H9 (cell line): ENCODE results near the gene NUP107. TPM values are rescaled to one million over a fixed set of nuclear protein-coding genes. Genes with fewer than 3 reads are reported as not detected.

Experiments
- DNase-seq: peaks from one replicate; pipeline ENCODE4 v3.0.0-alpha.2; 2017
- H2AFZ ChIP-seq: one replicate; pipeline ENCODE4 v1.6.1; 2013; ENCODE audit warnings: mild to moderate bottlenecking, low read length, control low read depth, moderate library complexity
- H2AK5ac ChIP-seq: 2 replicates; pipeline ENCODE4 v1.6.1; 2013; ENCODE audit warnings: low read length, control low read depth, mixed read lengths; ENCODE audit not compliant: insufficient read length
- H2BK120ac ChIP-seq: one replicate; pipeline ENCODE4 v1.6.1; 2013; ENCODE audit warnings: low read depth, mild to moderate bottlenecking, low read length, control low read depth, inconsistent platforms; ENCODE audit not compliant: poor library complexity, severe bottlenecking
- H2BK12ac ChIP-seq: 2 replicates; pipeline ENCODE4 v1.6.1; 2013; ENCODE audit warnings: low read length, control low read depth, mixed read lengths, low read depth; ENCODE audit not compliant: insufficient read length
- H2BK15ac ChIP-seq: 2 replicates; pipeline ENCODE4 v1.6.1; 2013; ENCODE audit warnings: low read depth, low read length, control low read depth
- H2BK20ac ChIP-seq: one replicate; pipeline ENCODE4 v1.6.1; 2013; ENCODE audit warnings: low read depth, mild to moderate bottlenecking, low read length, control low read depth, inconsistent platforms; ENCODE audit not compliant: poor library complexity, severe bottlenecking
- H2BK5ac ChIP-seq: 2 replicates; pipeline ENCODE4 v1.6.1; 2013; ENCODE audit warnings: low read length, control low read depth, mixed read lengths; ENCODE audit not compliant: insufficient read length
- H3K14ac ChIP-seq: 2 replicates; pipeline ENCODE4 v1.6.1; 2013; ENCODE audit warnings: low read length, control low read depth; ENCODE audit not compliant: insufficient read depth
- H3K18ac ChIP-seq: 2 replicates; pipeline ENCODE4 v1.6.1; 2013; ENCODE audit warnings: low read depth, mild to moderate bottlenecking, mixed read lengths, low read length, control low read depth; ENCODE audit not compliant: insufficient read length
- H3K23ac ChIP-seq: 2 replicates; pipeline ENCODE4 v1.6.1; 2013; ENCODE audit warnings: low read length, control low read depth, mixed read lengths, low read depth; ENCODE audit not compliant: insufficient read length
- H3K23me2 ChIP-seq: 2 replicates; pipeline ENCODE4 v1.6.1; 2013; ENCODE audit warnings: low read depth, mild to moderate bottlenecking, mixed read lengths, low read length, control low read depth; ENCODE audit not compliant: insufficient read length, poor library complexity, severe bottlenecking
- H3K27ac ChIP-seq: 2 replicates; pipeline ENCODE4 v1.5.1; 2013; ENCODE audit warnings: low read length, control low read depth, mixed read lengths, low read depth; ENCODE audit not compliant: insufficient read length
- H3K27me3 ChIP-seq: 2 replicates; pipeline ENCODE4 v1.6.1; 2013; ENCODE audit warnings: low read length, control low read depth, inconsistent platforms; ENCODE audit not compliant: insufficient read depth
- H3K4ac ChIP-seq: 2 replicates; pipeline ENCODE4 v1.6.1; 2013; ENCODE audit warnings: low read depth, mild to moderate bottlenecking, control low read depth, inconsistent platforms, low read length, moderate library complexity
- H3K4me1 ChIP-seq: 2 replicates; pipeline ENCODE4 v1.6.1; 2013; ENCODE audit warnings: low read length, control low read depth, inconsistent platforms; ENCODE audit not compliant: insufficient read depth
- H3K4me2 ChIP-seq: 2 replicates; pipeline ENCODE4 v1.6.1; 2013; ENCODE audit warnings: low read length, control low read depth, mixed read lengths; ENCODE audit not compliant: insufficient read length, insufficient read depth
- H3K56ac ChIP-seq: 2 replicates; pipeline ENCODE4 v1.6.1; 2013; ENCODE audit warnings: low read depth, mild to moderate bottlenecking, mixed read lengths, low read length, control low read depth; ENCODE audit not compliant: insufficient read length
- H3K79me1 ChIP-seq: 2 replicates; pipeline ENCODE4 v1.6.1; 2013; ENCODE audit warnings: low read depth, mild to moderate bottlenecking, moderate library complexity, low read length, control low read depth, inconsistent platforms; ENCODE audit not compliant: insufficient read depth, poor library complexity, severe bottlenecking
- H3K79me2 ChIP-seq: 2 replicates; pipeline ENCODE4 v1.6.1; 2013; ENCODE audit warnings: low read length, control low read depth, inconsistent platforms; ENCODE audit not compliant: insufficient read depth
- H3K9ac ChIP-seq: 2 replicates; pipeline ENCODE4 v1.6.1; 2013; ENCODE audit warnings: low read length, control low read depth, mixed read lengths; ENCODE audit not compliant: insufficient read length; ENCODE audit errors: extremely low read depth
- H3K9me3 ChIP-seq: one replicate; pipeline ENCODE4 v1.6.1; 2013; ENCODE audit warnings: low read depth, low read length, inconsistent platforms; ENCODE audit not compliant: control insufficient read depth
- H3T11ph ChIP-seq: one replicate; pipeline ENCODE4 v1.6.1; 2013; ENCODE audit warnings: mild to moderate bottlenecking, low read length, control low read depth, inconsistent platforms
- H4K20me1 ChIP-seq: one replicate; pipeline ENCODE4 v1.6.1; 2013; ENCODE audit not compliant: control insufficient read depth, insufficient read length, insufficient read depth
- H4K5ac ChIP-seq: 2 replicates; pipeline ENCODE4 v1.6.1; 2013; ENCODE audit warnings: low read depth, mild to moderate bottlenecking, mixed read lengths, low read length, control low read depth; ENCODE audit not compliant: insufficient read length
- H4K8ac ChIP-seq: replicated peaks from 2 replicates; pipeline ENCODE4 v1.6.1; 2013; ENCODE audit warnings: low read length, control low read depth, mixed read lengths, low read depth; ENCODE audit not compliant: insufficient read length
- H4K91ac ChIP-seq: 2 replicates; pipeline ENCODE4 v1.6.1; 2013; ENCODE audit warnings: low read depth, mild to moderate bottlenecking, moderate library complexity, mixed read lengths, low read length, control low read depth; ENCODE audit not compliant: insufficient read length
- H3K27ac Mint-ChIP-seq, 3 experiments: 2 replicates in 2 of 3; 3 replicates in 1 of 3; pipeline ENCODE4 v1.8.0; 2020 to 2021; ENCODE audit warnings: mixed read lengths in 3 of 3, mild to moderate bottlenecking in 1 of 3, moderate library complexity in 1 of 3
- H3K27me3 Mint-ChIP-seq: 2 replicates; pipeline ENCODE4 v1.8.0; 2021; ENCODE audit warnings: low read depth, mild to moderate bottlenecking, moderate library complexity, mixed read lengths
- H3K36me3 Mint-ChIP-seq, 3 experiments: 2 replicates in 2 of 3; 3 replicates in 1 of 3; pipeline ENCODE4 v1.8.0; 2020 to 2021; ENCODE audit warnings: low read depth in 3 of 3, mixed read lengths in 3 of 3; ENCODE audit not compliant: insufficient read depth in 1 of 3
- H3K4me1 Mint-ChIP-seq, 2 experiments: 2 replicates each; pipeline ENCODE4 v1.8.0; 2020; ENCODE audit warnings: mixed read lengths in 2 of 2
- H3K4me3 Mint-ChIP-seq, 2 experiments: 2 replicates in 1 of 2; 3 replicates in 1 of 2; pipeline ENCODE4 v1.8.0; 2020 to 2021; ENCODE audit warnings: mild to moderate bottlenecking in 2 of 2, mixed read lengths in 2 of 2, moderate library complexity in 1 of 2
- H3K9me3 Mint-ChIP-seq, 2 experiments: 2 replicates in 1 of 2; 3 replicates in 1 of 2; pipeline ENCODE4 v1.8.0; 2020; ENCODE audit warnings: mild to moderate bottlenecking in 2 of 2, mixed read lengths in 2 of 2, moderate library complexity in 1 of 2
- WGBS: extraction: QIAGEN DNeasy Blood & Tissue Kit; methylation state at CpG from one replicate; pipeline ENCODE4 v1.1.7; 2013; ENCODE audit warnings: missing lambda C conversion rate, low lambda C conversion rate, mixed read lengths; ENCODE audit not compliant: insufficient read length; ENCODE audit errors: extremely low coverage; 5-methylcytosine and 5-hydroxymethylcytosine counted together
- total RNA-seq: library from RNA; stranded (reverse); gene quantifications from 2 replicates; pipeline ENCODE4 v1.2.1, GENCODE V29; 2021
- TF ChIP-seq, protein P1 (sequence below): fragments of 200-600 bp; sonication (generic); conservative IDR thresholded peaks from 3 replicates; pipeline ENCODE4 v1.8.0; 2021; ENCODE audit warnings: antibody characterized with exemption, mild to moderate bottlenecking

NUP107 gene
- total RNA-seq, 1 experiment from 2014 or later: 147 TPM

DNA sequence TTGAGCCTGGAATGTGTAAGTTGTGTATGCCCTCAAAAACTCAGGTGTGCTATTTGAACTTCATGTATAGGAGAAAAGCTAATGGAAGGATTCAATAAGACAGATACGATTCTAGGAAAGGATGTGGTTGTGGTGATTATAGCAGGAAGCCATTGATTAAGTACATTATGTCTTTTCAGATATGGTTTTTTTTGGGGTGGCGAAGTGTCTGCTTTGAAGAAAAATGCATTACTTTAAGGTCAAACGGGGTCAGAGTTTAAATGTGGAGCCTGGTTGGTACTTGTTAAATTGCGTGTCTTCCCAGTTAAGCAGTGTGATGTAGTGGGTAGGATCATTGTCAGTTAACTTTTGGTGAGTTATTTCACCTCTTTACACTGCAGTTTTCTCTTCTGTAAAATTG, 13.0 kb upstream of the NUP107 start:
- Mint-ChIP-seq H3K27me3 (no peaks in the 10 kb centered on the region), H3K27ac (no peak overlapping the region), H3K9me3 (no peaks in the 10 kb centered on the region), H3K4me3 (no peak overlapping the region), H3K36me3 (no peaks in the 10 kb centered on the region), H3K4me1 (peaks cover 2 to 5% of the 10 kb centered on the region in 2 experiments; a peak in 1 of 4 replicates)
- H3K27me3 ChIP-seq: no peaks in the 10 kb centered on the region
- no peak overlapping the region for H3K23ac ChIP-seq
- no peaks in the 10 kb centered on the region for H3K23me2 ChIP-seq
- H3T11ph ChIP-seq: no peak overlapping the region
- TF ChIP-seq, protein P1, sequence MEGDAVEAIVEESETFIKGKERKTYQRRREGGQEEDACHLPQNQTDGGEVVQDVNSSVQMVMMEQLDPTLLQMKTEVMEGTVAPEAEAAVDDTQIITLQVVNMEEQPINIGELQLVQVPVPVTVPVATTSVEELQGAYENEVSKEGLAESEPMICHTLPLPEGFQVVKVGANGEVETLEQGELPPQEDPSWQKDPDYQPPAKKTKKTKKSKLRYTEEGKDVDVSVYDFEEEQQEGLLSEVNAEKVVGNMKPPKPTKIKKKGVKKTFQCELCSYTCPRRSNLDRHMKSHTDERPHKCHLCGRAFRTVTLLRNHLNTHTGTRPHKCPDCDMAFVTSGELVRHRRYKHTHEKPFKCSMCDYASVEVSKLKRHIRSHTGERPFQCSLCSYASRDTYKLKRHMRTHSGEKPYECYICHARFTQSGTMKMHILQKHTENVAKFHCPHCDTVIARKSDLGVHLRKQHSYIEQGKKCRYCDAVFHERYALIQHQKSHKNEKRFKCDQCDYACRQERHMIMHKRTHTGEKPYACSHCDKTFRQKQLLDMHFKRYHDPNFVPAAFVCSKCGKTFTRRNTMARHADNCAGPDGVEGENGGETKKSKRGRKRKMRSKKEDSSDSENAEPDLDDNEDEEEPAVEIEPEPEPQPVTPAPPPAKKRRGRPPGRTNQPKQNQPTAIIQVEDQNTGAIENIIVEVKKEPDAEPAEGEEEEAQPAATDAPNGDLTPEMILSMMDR: no peak
- WGBS: no CpG with 5 or more reads among the region's 4 CpGs
- no peaks in the 10 kb centered on the region for H3K4me1 ChIP-seq
- H4K20me1 ChIP-seq: no peaks in the 10 kb centered on the region
- H2BK15ac ChIP-seq: no peak overlapping the region
- H3K79me1 ChIP-seq: no peaks in the 10 kb centered on the region
- no peak overlapping the region for H3K4me2 ChIP-seq
- H2AFZ ChIP-seq: no peak overlapping the region
- no peak overlapping the region for H2BK12ac ChIP-seq
- no peak overlapping the region for H4K91ac ChIP-seq
- no peak overlapping the region for H2BK120ac ChIP-seq
- no peaks in the 10 kb centered on the region for H3K9me3 ChIP-seq
- no peak overlapping the region for H2BK5ac ChIP-seq
- H3K79me2 ChIP-seq: no peaks in the 10 kb centered on the region
- no peak overlapping the region for H3K56ac ChIP-seq
- H3K4ac ChIP-seq: no peak overlapping the region
- H3K9ac ChIP-seq: no peak overlapping the region
- DNase-seq: no peak
- H3K18ac ChIP-seq: no peak overlapping the region
- H3K27ac ChIP-seq: no peak overlapping the region
- no peak overlapping the region for H4K5ac ChIP-seq
- H2BK20ac ChIP-seq: no peak overlapping the region
- H3K14ac ChIP-seq: no peak overlapping the region
- no peak overlapping the region for H2AK5ac ChIP-seq
- no peak overlapping the region for H4K8ac ChIP-seq
